ENCODE data around the gene ERO1A. TPM values are rescaled to one million over a fixed set of nuclear protein-coding genes. Genes with fewer than 3 reads are reported as not detected.

The ERO1A gene
- total RNA-seq, 1 donor: 75.3 TPM

DNA sequence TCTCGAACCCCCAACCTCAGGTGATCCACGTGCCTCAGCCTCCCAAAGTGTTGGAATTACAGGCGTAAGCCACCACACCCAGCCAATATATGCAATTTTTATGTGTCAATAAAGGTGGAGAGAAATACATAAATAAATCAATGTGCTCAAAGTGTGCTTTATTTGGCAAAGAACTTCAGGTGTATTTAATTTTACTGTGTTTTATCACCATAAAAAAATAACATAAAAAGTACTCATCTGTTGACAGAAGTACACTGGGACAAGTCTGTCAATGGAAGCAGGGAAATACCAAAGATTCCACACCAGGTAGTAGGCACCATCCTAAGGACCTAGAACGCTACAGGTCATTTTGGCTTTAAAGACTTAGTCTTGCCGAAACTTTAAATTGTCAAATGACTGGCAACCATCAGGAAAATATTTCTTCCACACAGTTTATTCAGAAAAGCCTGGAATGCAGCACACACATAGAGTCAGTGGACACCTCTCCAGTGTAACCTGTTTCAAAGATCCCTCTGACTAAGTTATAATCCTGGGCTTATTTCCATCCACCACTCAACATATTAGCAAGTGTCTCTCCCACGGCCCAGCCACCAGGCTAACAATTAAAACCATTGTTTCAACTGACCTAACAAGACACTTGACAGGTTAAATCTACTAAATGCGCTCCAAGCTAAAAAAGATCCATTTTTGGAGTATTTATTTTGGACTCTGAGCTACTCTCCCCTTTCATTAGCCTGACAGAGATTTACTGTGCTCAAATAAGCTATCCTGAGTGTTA is 4.2 kb downstream of the ERO1A start:
- TF ChIP-seq, protein P1, sequence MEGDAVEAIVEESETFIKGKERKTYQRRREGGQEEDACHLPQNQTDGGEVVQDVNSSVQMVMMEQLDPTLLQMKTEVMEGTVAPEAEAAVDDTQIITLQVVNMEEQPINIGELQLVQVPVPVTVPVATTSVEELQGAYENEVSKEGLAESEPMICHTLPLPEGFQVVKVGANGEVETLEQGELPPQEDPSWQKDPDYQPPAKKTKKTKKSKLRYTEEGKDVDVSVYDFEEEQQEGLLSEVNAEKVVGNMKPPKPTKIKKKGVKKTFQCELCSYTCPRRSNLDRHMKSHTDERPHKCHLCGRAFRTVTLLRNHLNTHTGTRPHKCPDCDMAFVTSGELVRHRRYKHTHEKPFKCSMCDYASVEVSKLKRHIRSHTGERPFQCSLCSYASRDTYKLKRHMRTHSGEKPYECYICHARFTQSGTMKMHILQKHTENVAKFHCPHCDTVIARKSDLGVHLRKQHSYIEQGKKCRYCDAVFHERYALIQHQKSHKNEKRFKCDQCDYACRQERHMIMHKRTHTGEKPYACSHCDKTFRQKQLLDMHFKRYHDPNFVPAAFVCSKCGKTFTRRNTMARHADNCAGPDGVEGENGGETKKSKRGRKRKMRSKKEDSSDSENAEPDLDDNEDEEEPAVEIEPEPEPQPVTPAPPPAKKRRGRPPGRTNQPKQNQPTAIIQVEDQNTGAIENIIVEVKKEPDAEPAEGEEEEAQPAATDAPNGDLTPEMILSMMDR (IDR thresholded peaks at IDR 0.05; ENCODE audit: insufficient read depth, low read length): no peak
- H3K4me3 ChIP-seq (ENCODE audit: low read depth, low read length): no peak overlapping the region
- no peak for DNase-seq (ENCODE audit: low read depth)

DNA sequence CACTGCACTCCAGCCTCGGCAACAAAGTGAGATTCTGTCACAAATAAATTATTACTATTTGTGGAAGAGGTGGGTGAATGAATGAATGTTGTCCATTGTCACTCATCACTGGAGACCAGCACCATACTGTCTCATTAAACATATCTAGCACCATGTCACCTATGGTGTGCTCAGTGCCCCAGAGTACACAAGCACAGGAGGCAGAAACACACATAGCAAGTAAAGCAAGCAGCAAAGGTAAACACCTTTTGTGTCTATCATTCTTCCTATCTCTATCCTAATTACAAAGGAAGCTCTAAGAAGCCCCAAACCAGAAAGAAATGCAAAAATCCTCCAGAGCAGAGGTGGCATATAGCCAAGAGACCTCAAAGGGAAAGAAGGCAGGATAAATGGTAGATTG is 9.2 kb downstream of the ERO1A start:
- DNase-seq (ENCODE audit: low read depth): no peak
- TF ChIP-seq, protein P1 (IDR thresholded peaks at IDR 0.05; ENCODE audit: insufficient read depth, low read length): no peak
- H3K4me3 ChIP-seq (ENCODE audit: low read depth, low read length): no peak overlapping the region

DNA sequence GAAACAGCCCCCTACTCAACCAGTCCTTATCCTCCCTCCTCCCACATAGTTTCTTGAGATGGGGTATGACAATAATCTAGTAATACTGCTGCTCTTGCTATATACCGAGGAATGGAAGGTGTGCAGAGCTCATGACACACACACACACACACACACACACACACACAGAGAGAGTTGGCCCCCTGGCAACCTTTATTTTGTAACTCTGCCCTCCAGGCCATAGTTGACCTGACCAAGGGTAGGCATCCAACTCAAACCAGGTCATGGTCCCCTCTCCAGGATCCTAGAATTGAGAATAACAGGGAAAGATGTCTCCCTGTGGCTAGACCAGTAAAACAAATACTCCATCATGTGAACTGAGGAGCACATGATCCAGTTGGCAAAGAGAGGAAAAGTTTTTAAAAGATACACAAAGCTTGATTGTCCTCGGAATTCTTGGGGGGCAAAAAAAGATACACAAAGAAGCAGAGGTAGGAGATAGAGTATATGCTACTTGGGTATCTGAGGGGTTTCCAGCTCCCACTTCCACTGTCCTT is 11.3 kb downstream of the ERO1A start:
- DNase-seq (ENCODE audit: low read depth): no peak
- TF ChIP-seq, protein P1 (IDR thresholded peaks at IDR 0.05; ENCODE audit: insufficient read depth, low read length): no peak
- H3K4me3 ChIP-seq (ENCODE audit: low read depth, low read length): no peak overlapping the region

DNA sequence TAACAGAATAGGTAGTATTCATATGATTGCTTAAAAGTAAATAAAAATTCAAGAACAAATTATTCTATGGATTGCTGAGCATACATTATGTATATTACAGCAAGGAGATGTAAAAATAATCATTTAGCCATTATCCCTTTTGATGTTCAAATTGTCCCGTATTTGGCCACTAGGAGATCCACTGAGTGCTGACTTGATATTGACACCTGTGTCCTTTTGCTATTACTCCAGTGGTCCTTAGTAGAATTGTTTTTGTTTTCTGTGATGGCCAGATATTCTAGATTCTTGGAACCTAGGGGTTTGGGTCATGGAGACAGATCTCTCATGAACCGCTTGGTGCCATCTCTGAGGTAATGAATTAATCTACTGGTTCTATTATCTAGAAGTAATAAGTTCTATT is 16.8 kb downstream of the ERO1A start:
- TF ChIP-seq, protein P1 (IDR thresholded peaks at IDR 0.05; ENCODE audit: insufficient read depth, low read length): peak; percentile 41
- no peak overlapping the region for H3K4me3 ChIP-seq (ENCODE audit: low read depth, low read length)
- DNase-seq (ENCODE audit: low read depth): no peak

DNA sequence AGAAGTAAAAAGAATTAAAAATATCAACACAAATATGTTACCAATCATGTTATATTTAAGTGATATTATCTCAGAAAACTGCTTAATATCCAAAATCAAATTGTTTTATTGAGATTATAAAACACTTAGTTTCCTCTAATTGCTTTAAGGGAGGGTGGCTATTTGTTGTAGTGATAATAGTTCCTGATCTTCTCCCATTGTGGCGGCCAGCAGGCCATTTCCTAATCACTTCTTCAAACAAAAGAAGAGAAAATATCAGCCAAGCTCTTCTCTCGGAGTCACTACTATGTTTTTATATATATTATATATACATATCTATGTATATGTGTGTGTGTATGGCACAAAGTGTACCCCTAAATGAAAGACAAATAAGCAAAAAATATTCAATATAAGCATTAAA is 31.5 kb downstream of the ERO1A start:
- TF ChIP-seq, protein P1 (IDR thresholded peaks at IDR 0.05; ENCODE audit: insufficient read depth, low read length): no peak
- DNase-seq (ENCODE audit: low read depth): no peak
- no peak overlapping the region for H3K4me3 ChIP-seq (ENCODE audit: low read depth, low read length)

DNA sequence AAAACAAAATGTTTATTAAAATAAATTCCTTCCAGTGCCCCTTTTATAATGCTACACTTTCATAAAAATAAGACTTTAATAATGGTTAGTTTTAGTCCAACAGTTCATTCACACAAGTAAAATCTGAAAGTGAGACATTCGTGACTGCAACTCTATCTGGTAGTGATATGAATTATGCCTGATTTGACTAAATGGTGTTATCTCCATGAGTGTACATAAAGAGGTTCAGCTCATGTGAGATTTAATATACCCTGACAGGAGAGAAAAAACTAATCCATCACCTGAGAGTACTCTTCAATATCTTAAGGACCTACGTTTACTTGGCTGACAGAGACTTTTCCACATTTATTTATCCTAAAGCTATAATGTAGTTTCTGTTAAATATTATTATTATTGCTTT is 34.0 kb downstream of the ERO1A start:
- no peak overlapping the region for H3K4me3 ChIP-seq (ENCODE audit: low read depth, low read length)
- TF ChIP-seq, protein P1 (IDR thresholded peaks at IDR 0.05; ENCODE audit: insufficient read depth, low read length): no peak
- DNase-seq (ENCODE audit: low read depth): no peak
